PC-3 (cell line): Measurements from ENCODE around the gene FOXP1. TPM values are rescaled to one million over a fixed set of nuclear protein-coding genes. Genes with fewer than 3 reads are reported as not detected.

ENCODE experiments used
- ATAC-seq: fragments of 200-7000 bp; cut with Tn5 transposase; 2 replicates; pipeline ENCODE4 v1.9.1; 2020; ENCODE audit warnings: mild to moderate bottlenecking, moderate library complexity
- BruUV-seq: library from RNA; stranded (reverse); fragments of 400-500 nt; replicated peaks from 2 replicates; lab custom pipeline; 2021; lab: Mats Ljungman, UMichigan
- CTCF ChIA-PET: fragments of 300-600 bp; sonication (Branson Sonifier 250); formaldehyde crosslinking; loops from one replicate; lab custom pipeline; 2022; ENCODE audit warnings: antibody characterized with exemption; lab: Charles Lee
- POLR2A ChIA-PET: fragments of 300-600 bp; sonication (Branson Sonifier 250); formaldehyde crosslinking; loops from one replicate; lab custom pipeline; 2022; ENCODE audit warnings: antibody characterized with exemption; ENCODE audit not compliant: unreplicated experiment; lab: Charles Lee
- DNase-seq: peaks from one replicate; pipeline ENCODE4 v3.0.0-alpha.2; 2015
- H2AFZ ChIP-seq: fragments of 300-600 bp; sonication (generic); 2 replicates; pipeline ENCODE4 v1.6.0; 2016; ENCODE audit warnings: antibody characterized with exemption, low read length
- H3F3A ChIP-seq: fragments of 300-600 bp; sonication (generic); one replicate; pipeline ENCODE4 v1.6.0; 2017; ENCODE audit warnings: antibody characterized with exemption, low read length, control low read depth, mild to moderate bottlenecking; ENCODE audit not compliant: unreplicated experiment
- H3K27ac ChIP-seq: fragments of 300-600 bp; sonication (generic); 2 replicates; pipeline ENCODE4 v1.5.1; 2016; ENCODE audit warnings: mild to moderate bottlenecking, low read length
- H3K27me3 ChIP-seq: fragments of 300-600 bp; sonication (generic); 2 replicates; pipeline ENCODE4 v1.6.1; 2016; ENCODE audit warnings: low read length, mixed read lengths
- H3K36me3 ChIP-seq: fragments of 300-600 bp; sonication (generic); 2 replicates; pipeline ENCODE4 v1.6.1; 2016; ENCODE audit warnings: low read depth, mixed run types, low read length, mixed read lengths
- H3K4me1 ChIP-seq: fragments of 300-600 bp; sonication (generic); 2 replicates; pipeline ENCODE4 v1.5.1; 2016; ENCODE audit warnings: low read length; ENCODE audit not compliant: insufficient read depth
- H3K4me2 ChIP-seq: fragments of 300-600 bp; sonication (generic); 2 replicates; pipeline ENCODE4 v1.6.0; 2016; ENCODE audit warnings: low read length
- H3K4me3 ChIP-seq: fragments of 300-600 bp; sonication (generic); 2 replicates; pipeline ENCODE4 v1.5.1; 2016; ENCODE audit warnings: mild to moderate bottlenecking, low read length, mixed read lengths
- H3K79me2 ChIP-seq: fragments of 300-600 bp; sonication (generic); 2 replicates; pipeline ENCODE4 v1.6.1; 2017; ENCODE audit warnings: low read length, mixed read lengths
- H3K9ac ChIP-seq: fragments of 300-600 bp; sonication (generic); 2 replicates; pipeline ENCODE4 v1.6.0; 2016; ENCODE audit warnings: mild to moderate bottlenecking, low read length
- H3K9me2 ChIP-seq: fragments of 300-600 bp; sonication (generic); replicated peaks from 2 replicates; pipeline ENCODE4 v1.6.1; 2016; ENCODE audit warnings: mixed run types, low read length, mixed read lengths
- H3K9me3 ChIP-seq: fragments of 300-600 bp; sonication (generic); 2 replicates; pipeline ENCODE4 v1.6.1; 2016; ENCODE audit warnings: low read length, mixed read lengths
- H4K20me1 ChIP-seq: fragments of 300-600 bp; sonication (generic); 2 replicates; pipeline ENCODE4 v1.6.1; 2016; ENCODE audit warnings: low read length, mixed read lengths
- EZH2 ChIP-seq: fragments of 300-600 bp; sonication (generic); IDR thresholded peaks from one replicate; pipeline ENCODE4 v1.6.1; 2017; ENCODE audit warnings: antibody characterized with exemption, mild to moderate bottlenecking, low read length; ENCODE audit not compliant: unreplicated experiment
- EZH2phosphoT487 ChIP-seq: fragments of 300-600 bp; sonication (generic); IDR thresholded peaks from 2 replicates; pipeline ENCODE4 v1.6.1; 2018; ENCODE audit warnings: mild to moderate bottlenecking, antibody characterized with exemption, low read length, borderline replicate concordance
- intact Hi-C: fragments of 100-400 bp; cut with micrococcal nuclease; formaldehyde crosslinking; loops from 2 replicates; pipeline ENCODE4 v1.9.0; 2023
- total RNA-seq: library from RNA; depleted of rRNA; stranded (reverse); fragments of >200 nt; gene quantifications from 2 replicates; pipeline ENCODE4 v1.2.3, GENCODE V29; 2014
- TF ChIP-seq, protein P1 (sequence below): fragments of 300-600 bp; sonication (generic); conservative IDR thresholded peaks from 2 replicates; pipeline ENCODE4 v1.5.1; 2017; ENCODE audit warnings: antibody characterized with exemption, low read depth, mild to moderate bottlenecking, low read length

The FOXP1 gene
- total RNA-seq, 1 experiment from 2014 or later = 35.3 TPM

DNA sequence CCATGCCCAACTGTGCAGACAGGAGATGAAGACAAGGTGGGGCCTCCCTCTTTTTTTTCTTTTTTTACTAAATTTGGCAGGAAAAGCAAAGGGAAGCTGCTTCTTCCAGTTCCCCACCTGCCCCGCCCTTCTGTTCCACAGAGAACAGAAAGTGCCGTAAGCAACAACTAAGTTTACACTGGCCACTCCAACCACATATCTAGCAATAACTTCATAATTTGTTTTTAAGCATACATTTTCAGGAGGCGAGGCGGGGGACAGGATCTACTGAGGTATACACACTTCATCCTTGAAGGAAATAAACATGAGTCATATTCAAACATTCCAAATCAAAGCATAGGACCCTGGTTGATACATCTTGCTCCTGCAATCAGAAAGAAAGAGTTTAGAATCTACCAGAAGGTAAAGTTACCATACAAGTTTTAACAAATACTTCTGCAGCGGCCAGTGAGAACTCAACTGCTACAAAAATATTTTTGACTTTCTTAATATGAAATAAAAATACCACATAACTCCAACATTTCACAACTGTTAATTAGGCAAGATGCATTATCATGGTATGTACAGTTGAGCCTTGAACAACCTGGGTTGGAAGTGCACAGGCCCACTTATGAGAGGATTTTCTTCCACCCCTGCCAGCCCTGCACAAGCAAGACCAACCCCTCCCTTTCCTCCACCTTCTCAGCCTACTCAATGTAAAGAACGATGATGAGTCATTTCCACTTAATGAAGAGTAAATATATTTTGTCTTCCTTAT is 50.7 kb downstream of the FOXP1 start:
- CTCF ChIA-PET = interaction anchor here (0.5 to 1.0 kb wide), 3 partner anchors 8 to 120 kb away, joined by 3 read pairs; no protein-coding TSS in a partner anchor
- peaks cover 10% of the 10 kb centered on the region for H3F3A ChIP-seq
- DNase-seq (peak; percentile 89), ATAC-seq (peak; percentile 86)
- H3K4me2 ChIP-seq = peak overlapping the region; percentile 68
- H4K20me1 ChIP-seq = no peaks in the 10 kb centered on the region
- TF ChIP-seq EZH2 = no peak
- no peak for TF ChIP-seq EZH2phosphoT487
- TF ChIP-seq, protein P1, sequence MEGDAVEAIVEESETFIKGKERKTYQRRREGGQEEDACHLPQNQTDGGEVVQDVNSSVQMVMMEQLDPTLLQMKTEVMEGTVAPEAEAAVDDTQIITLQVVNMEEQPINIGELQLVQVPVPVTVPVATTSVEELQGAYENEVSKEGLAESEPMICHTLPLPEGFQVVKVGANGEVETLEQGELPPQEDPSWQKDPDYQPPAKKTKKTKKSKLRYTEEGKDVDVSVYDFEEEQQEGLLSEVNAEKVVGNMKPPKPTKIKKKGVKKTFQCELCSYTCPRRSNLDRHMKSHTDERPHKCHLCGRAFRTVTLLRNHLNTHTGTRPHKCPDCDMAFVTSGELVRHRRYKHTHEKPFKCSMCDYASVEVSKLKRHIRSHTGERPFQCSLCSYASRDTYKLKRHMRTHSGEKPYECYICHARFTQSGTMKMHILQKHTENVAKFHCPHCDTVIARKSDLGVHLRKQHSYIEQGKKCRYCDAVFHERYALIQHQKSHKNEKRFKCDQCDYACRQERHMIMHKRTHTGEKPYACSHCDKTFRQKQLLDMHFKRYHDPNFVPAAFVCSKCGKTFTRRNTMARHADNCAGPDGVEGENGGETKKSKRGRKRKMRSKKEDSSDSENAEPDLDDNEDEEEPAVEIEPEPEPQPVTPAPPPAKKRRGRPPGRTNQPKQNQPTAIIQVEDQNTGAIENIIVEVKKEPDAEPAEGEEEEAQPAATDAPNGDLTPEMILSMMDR = no peak
- H3K79me2 ChIP-seq = no peaks in the 10 kb centered on the region
- H3K36me3 ChIP-seq = no peaks in the 10 kb centered on the region
- POLR2A ChIA-PET = no interaction called here
- H3K4me3 ChIP-seq = peak overlapping the region; percentile 36
- peak overlapping the region; percentile 34 for H3K9ac ChIP-seq
- peak overlapping the region; percentile 86 for H3K27ac ChIP-seq
- H2AFZ ChIP-seq = peak overlapping the region; percentile 12; the same call in 1 of the 2 replicates
- intact Hi-C loops = loop anchor here (1.0 to 5.0 kb wide), 4 partner anchors 47 to 496 kb away; no protein-coding TSS in a partner anchor
- no peaks in the 10 kb centered on the region for H3K9me3 ChIP-seq
- H3K9me2 ChIP-seq = no peaks in the 10 kb centered on the region
- peaks cover 55% of the 10 kb centered on the region for H3K4me1 ChIP-seq
- no peaks in the 10 kb centered on the region for H3K27me3 ChIP-seq
- no TSS peak for BruUV-seq

DNA sequence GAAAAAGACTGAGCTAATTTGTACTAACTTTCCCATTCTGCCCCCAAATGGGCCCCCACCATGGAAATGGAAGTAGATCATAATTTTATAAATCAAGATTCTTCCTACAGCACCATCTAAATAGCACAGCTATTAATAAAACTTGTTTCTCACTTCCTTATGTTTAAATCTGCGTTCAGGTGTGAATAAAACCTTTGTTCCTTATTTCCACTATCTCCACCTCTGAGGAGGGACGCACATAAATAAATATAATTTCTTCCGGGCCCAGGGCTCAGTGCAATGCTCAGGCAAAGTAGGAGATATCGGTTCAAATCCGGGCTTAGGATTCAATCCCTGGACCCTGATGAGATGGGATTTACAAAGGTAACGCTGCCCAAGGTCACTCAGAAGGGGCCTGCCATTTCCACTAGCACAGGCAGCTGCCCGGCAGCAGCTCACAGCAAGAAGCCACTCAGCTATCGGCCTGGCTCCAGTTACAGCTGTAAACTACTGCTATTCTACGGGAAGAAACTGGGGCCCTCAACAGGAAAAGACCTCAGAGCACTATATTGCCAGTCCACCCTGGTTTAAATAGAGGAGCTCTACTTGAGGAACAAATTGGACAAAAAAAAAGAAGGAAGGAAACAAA is 52.5 kb downstream of the FOXP1 start:
- BruUV-seq = no TSS peak
- intact Hi-C loops = loop anchor here (5.0 kb wide), 1 partner anchor 494 kb away; no protein-coding TSS in a partner anchor

More for the DNA sequence above, 52.5 kb downstream of the FOXP1 start:
- H3K4me1 ChIP-seq = peaks cover 37% of the 10 kb centered on the region
- no peak overlapping the region for H3K9ac ChIP-seq
- ATAC-seq (no peak), DNase-seq (no peak)
- no peak overlapping the region for H3K4me3 ChIP-seq
- no peaks in the 10 kb centered on the region for H3K79me2 ChIP-seq
- TF ChIP-seq, protein P1 = no peak
- no peak for TF ChIP-seq EZH2
- no peak for TF ChIP-seq EZH2phosphoT487
- H3K27me3 ChIP-seq = no peaks in the 10 kb centered on the region
- H3K9me3 ChIP-seq = no peaks in the 10 kb centered on the region
- no peak overlapping the region for H3K4me2 ChIP-seq
- H3K9me2 ChIP-seq = no peaks in the 10 kb centered on the region
- ChIA-PET POLR2A (no interaction called here), CTCF (no interaction called here)
- H3K27ac ChIP-seq = no peak overlapping the region
- H3F3A ChIP-seq = peaks cover 10% of the 10 kb centered on the region
- no peak overlapping the region for H2AFZ ChIP-seq
- H3K36me3 ChIP-seq = no peaks in the 10 kb centered on the region
- H4K20me1 ChIP-seq = no peaks in the 10 kb centered on the region
